GM23338 (cell line): ENCODE measurements around the gene TENM3. TPM values are rescaled to one million over a fixed set of nuclear protein-coding genes. Genes with fewer than 3 reads are reported as not detected.

ENCODE experiments used
- ATAC-seq: fragments of 200-7000 bp; cut with Tn5 transposase; 3 replicates; pipeline ENCODE4 v1.9.1; 2020
- DNase-seq: peaks from one replicate; pipeline ENCODE4 v3.0.0-alpha.2; 2015; ENCODE audit warnings: low spot score
- H2AFZ ChIP-seq: fragments of 200-600 bp; sonication (generic); 2 replicates; pipeline ENCODE4 v1.8.0; 2016; ENCODE audit warnings: antibody characterized with exemption, mild to moderate bottlenecking, moderate library complexity
- H3F3A ChIP-seq: fragments of 200-600 bp; sonication (generic); replicated peaks from 2 replicates; pipeline ENCODE4 v1.8.0; 2017; ENCODE audit warnings: antibody characterized with exemption, mixed run types, low read depth
- H3K27ac ChIP-seq: fragments of 200-600 bp; sonication (generic); 2 replicates; pipeline ENCODE4 v1.6.1; 2016; ENCODE audit warnings: low read depth
- H3K27me3 ChIP-seq: fragments of 200-600 bp; sonication (generic); 2 replicates; pipeline ENCODE4 v1.8.0; 2016; ENCODE audit warnings: mild to moderate bottlenecking, mixed run types, moderate library complexity; ENCODE audit not compliant: insufficient read depth
- H3K36me3 ChIP-seq: fragments of 200-600 bp; sonication (generic); 2 replicates; pipeline ENCODE4 v1.8.0; 2016; ENCODE audit warnings: mild to moderate bottlenecking; ENCODE audit not compliant: insufficient read depth
- H3K4me1 ChIP-seq: fragments of 200-600 bp; sonication (generic); 2 replicates; pipeline ENCODE4 v1.8.0; 2016; ENCODE audit warnings: mild to moderate bottlenecking, moderate library complexity; ENCODE audit not compliant: insufficient read depth
- H3K4me2 ChIP-seq: fragments of 200-600 bp; sonication (generic); 2 replicates; pipeline ENCODE4 v1.7.1; 2017; ENCODE audit warnings: mixed run types
- H3K4me3 ChIP-seq: fragments of 200-600 bp; sonication (generic); 2 replicates; pipeline ENCODE4 v1.6.1; 2016; ENCODE audit warnings: mixed run types
- H3K79me2 ChIP-seq: fragments of 200-600 bp; sonication (generic); replicated peaks from 2 replicates; pipeline ENCODE4 v1.8.0; 2017; ENCODE audit warnings: mild to moderate bottlenecking; ENCODE audit not compliant: insufficient read depth
- H3K9me2 ChIP-seq: fragments of 200-600 bp; sonication (generic); 2 replicates; pipeline ENCODE4 v1.8.0; 2017; ENCODE audit not compliant: insufficient read depth
- H4K20me1 ChIP-seq: fragments of 200-600 bp; sonication (generic); replicated peaks from 2 replicates; pipeline ENCODE4 v1.8.0; 2017; ENCODE audit warnings: mild to moderate bottlenecking; ENCODE audit not compliant: insufficient read depth
- H3K27ac Mint-ChIP-seq: 2 replicates; pipeline ENCODE4 v1.8.0; 2020; ENCODE audit warnings: inconsistent platforms, mild to moderate bottlenecking, moderate library complexity, mixed read lengths
- H3K27me3 Mint-ChIP-seq: 3 replicates; pipeline ENCODE4 v1.8.0; 2022; ENCODE audit warnings: low read depth, mild to moderate bottlenecking, moderate library complexity, mixed read lengths, inconsistent platforms; ENCODE audit not compliant: insufficient read depth, poor library complexity
- H3K36me3 Mint-ChIP-seq: 3 replicates; pipeline ENCODE4 v1.8.0; 2021; ENCODE audit warnings: low read depth, mild to moderate bottlenecking, inconsistent platforms, moderate library complexity, mixed read lengths
- H3K4me1 Mint-ChIP-seq: 3 replicates; pipeline ENCODE4 v1.8.0; 2020; ENCODE audit warnings: mild to moderate bottlenecking, inconsistent platforms, mixed read lengths
- H3K4me3 Mint-ChIP-seq: 3 replicates; pipeline ENCODE4 v1.8.0; 2021; ENCODE audit warnings: moderate library complexity, mild to moderate bottlenecking, inconsistent platforms, mixed read lengths
- H3K9me3 Mint-ChIP-seq: 3 replicates; pipeline ENCODE4 v1.8.0; 2020; ENCODE audit warnings: moderate library complexity, mild to moderate bottlenecking, inconsistent platforms, mixed read lengths
- CREB1 ChIP-seq: fragments of 250-450 bp; sonication (Bioruptor Pico); IDR thresholded peaks from 2 replicates; pipeline ENCODE4 v1.5.0; 2020; ENCODE audit warnings: low read depth, mild to moderate bottlenecking, moderate library complexity
- CTCF ChIP-seq, 2 experiments: fragments of 200-600 bp in 1 of 2; sonication (generic) in 1 of 2; conservative IDR thresholded peaks; 2 replicates each; pipeline versions ENCODE4 v1.5.1 to v1.6.1; 2016 to 2017; ENCODE audit warnings: antibody characterized with exemption in 2 of 2, low read depth in 2 of 2, mild to moderate bottlenecking in 2 of 2, moderate library complexity in 1 of 2
- ETS1 ChIP-seq: IDR thresholded peaks from 2 replicates; pipeline ENCODE4 v1.6.1; 2016; ENCODE audit warnings: antibody characterized with exemption
- EZH2 ChIP-seq: fragments of 200-600 bp; sonication (generic); IDR thresholded peaks from one replicate; pipeline ENCODE4 v1.8.0; 2017; ENCODE audit warnings: antibody characterized with exemption, mild to moderate bottlenecking, low read depth; ENCODE audit not compliant: unreplicated experiment
- EZH2phosphoT487 ChIP-seq: fragments of 200-600 bp; sonication (generic); IDR thresholded peaks from one replicate; pipeline ENCODE4 v1.8.1; 2018; ENCODE audit warnings: antibody characterized with exemption; ENCODE audit not compliant: unreplicated experiment
- JUNB ChIP-seq: IDR thresholded peaks from one replicate; pipeline ENCODE4 v1.6.1; 2016; ENCODE audit warnings: antibody characterized with exemption; ENCODE audit not compliant: unreplicated experiment
- NANOG ChIP-seq: IDR thresholded peaks from 2 replicates; pipeline ENCODE4 v1.6.1; 2016; ENCODE audit warnings: antibody characterized with exemption, borderline replicate concordance
- POLR2AphosphoS5 ChIP-seq: IDR thresholded peaks from 2 replicates; pipeline ENCODE4 v1.6.1; 2016; ENCODE audit warnings: antibody characterized with exemption, low read depth
- REST ChIP-seq: IDR thresholded peaks from one replicate; pipeline ENCODE4 v1.6.1; 2018; ENCODE audit warnings: antibody characterized with exemption; ENCODE audit not compliant: unreplicated experiment
- STAT1 ChIP-seq: IDR thresholded peaks from one replicate; pipeline ENCODE4 v1.6.1; 2016; ENCODE audit warnings: antibody characterized with exemption; ENCODE audit not compliant: unreplicated experiment
- ZNF114 ChIP-seq: fragments of 250-450 bp; sonication (Bioruptor Pico); IDR thresholded peaks from 2 replicates; pipeline ENCODE4 v1.5.0; 2020; ENCODE audit warnings: mild to moderate bottlenecking, moderate library complexity
- ZNF331 ChIP-seq: fragments of 250-450 bp; sonication (Bioruptor Pico); IDR thresholded peaks from 2 replicates; pipeline ENCODE4 v1.5.0; 2020; ENCODE audit warnings: low read depth, mild to moderate bottlenecking, moderate library complexity
- ZNF462 ChIP-seq: fragments of 250-450 bp; sonication (Bioruptor Pico); IDR thresholded peaks from 2 replicates; pipeline ENCODE4 v1.5.0; 2020; ENCODE audit warnings: mild to moderate bottlenecking, moderate library complexity
- polyA plus RNA-seq: library from polyadenylated mRNA; unstranded; fragments of >200 nt; fragmentation: Nextera tagmentation; extraction: Ambion mirVana; gene quantifications from 2 replicates; pipeline ENCODE4 v1.2.1, GENCODE V29; 2016
- total RNA-seq: library from RNA; depleted of rRNA; stranded (reverse); fragments of >200 nt; shearing (Covaris generic); gene quantifications from 2 replicates; pipeline ENCODE4 v1.2.3, GENCODE V29; 2014

TENM3 gene
- total and polyA plus RNA-seq, 2 experiments from 2014 or later = 22.2 to 128 TPM

GRCh38 chr4:182346675-182347375 lies 103.6 kb downstream of the TENM3 start:
- H3K4me1 Mint-ChIP-seq = peaks cover 58% of the 10 kb centered on the region
- no peak overlapping the region for H3K4me2 ChIP-seq

More at GRCh38 chr4:182346675-182347375, 103.6 kb downstream of the TENM3 start:
- Histone ChIP-seq H3K27ac (no peak overlapping the region), H4K20me1 (no peaks in the 10 kb centered on the region), H3F3A (peaks cover 4% of the 10 kb centered on the region; the same call in 1 of the 2 replicates), H3K79me2 (no peaks in the 10 kb centered on the region), H3K4me3 (no peak overlapping the region), H2AFZ (no peak overlapping the region), H3K36me3 (no peaks in the 10 kb centered on the region), H3K27me3 (no peaks in the 10 kb centered on the region), H3K4me1 (peaks cover 26% of the 10 kb centered on the region), H3K9me2 (no peaks in the 10 kb centered on the region)
- H3K9me3 Mint-ChIP-seq = no peaks in the 10 kb centered on the region
- peaks cover 1% of the 10 kb centered on the region for H3K27me3 Mint-ChIP-seq
- ATAC-seq (no peak), DNase-seq (no peak)
- TF ChIP-seq EZH2 (no peak), POLR2AphosphoS5 (no peak), EZH2phosphoT487 (no peak), REST (no peak), STAT1 (no peak), NANOG (no peak), CREB1 (CRISPR knock-in tag) (no peak), ZNF462 (CRISPR knock-in tag) (no peak), ETS1 (no peak), JUNB (no peak), ZNF331 (no peak), CTCF (conservative IDR thresholded peaks at IDR 0.05; ENCODE audit: low read depth in 2 of 2) (no peak), ZNF114 (no peak)
- H3K27ac Mint-ChIP-seq = no peak overlapping the region
- H3K36me3 Mint-ChIP-seq = no peaks in the 10 kb centered on the region
- no peak overlapping the region for H3K4me3 Mint-ChIP-seq
